Activated CD8-positive, alpha-beta memory T cell treated with anti-CD3 and anti-CD28 coated beads, Interleukin-2, amount 10 ng/mL, durations not matched to agents 7 days and 5 days (primary cell): Measurements from ENCODE around the gene DLG4. TPM values are rescaled to one million over a fixed set of nuclear protein-coding genes. Genes with fewer than 3 reads are reported as not detected.
A peak's percentile ranks its signal among the peaks of the same experiment; 100 is the strongest.
"Not testable (repeated sequence)": the region's sequence is repeated elsewhere in the genome, so short reads cannot be mapped to it uniquely, and the experiment has no call there.

Source experiments
- ATAC-seq: fragments of 150-1000 bp; cut with Tn5 transposase; one replicate; pipeline ENCODE4 v1.10.0; 2021; ENCODE audit warnings: moderate library complexity
- CTCF ChIA-PET: fragments of 350-600 bp; sonication (Branson Sonifier 250); formaldehyde crosslinking; loops from one replicate; lab custom pipeline; 2021; ENCODE audit warnings: antibody characterized with exemption; lab: Charles Lee
- DNase-seq: peaks from one replicate; pipeline ENCODE4 v3.0.0-alpha.2; 2020
- H3K27ac Mint-ChIP-seq: one replicate; pipeline ENCODE4 v1.8.0; 2021; ENCODE audit warnings: mild to moderate bottlenecking, mixed read lengths
- H3K27me3 Mint-ChIP-seq: one replicate; pipeline ENCODE4 v1.8.0; 2021; ENCODE audit warnings: mixed read lengths
- H3K36me3 Mint-ChIP-seq: one replicate; pipeline ENCODE4 v1.8.0; 2021; ENCODE audit warnings: mild to moderate bottlenecking, mixed read lengths
- H3K4me1 Mint-ChIP-seq: one replicate; pipeline ENCODE4 v1.8.0; 2021; ENCODE audit warnings: mixed read lengths
- H3K4me3 Mint-ChIP-seq: one replicate; pipeline ENCODE4 v1.8.0; 2021; ENCODE audit warnings: mild to moderate bottlenecking, moderate library complexity, mixed read lengths
- H3K9me3 Mint-ChIP-seq: one replicate; pipeline ENCODE4 v1.8.0; 2022; ENCODE audit warnings: low read depth, mixed read lengths
- total RNA-seq, 2 experiments: library from RNA; stranded (reverse); gene quantifications; one replicate each; pipeline ENCODE4 v1.2.3, GENCODE V29; 2021

Gene DLG4
- total RNA-seq, 2 experiments from 2014 or later = 4.9 to 5.3 TPM

DNA sequence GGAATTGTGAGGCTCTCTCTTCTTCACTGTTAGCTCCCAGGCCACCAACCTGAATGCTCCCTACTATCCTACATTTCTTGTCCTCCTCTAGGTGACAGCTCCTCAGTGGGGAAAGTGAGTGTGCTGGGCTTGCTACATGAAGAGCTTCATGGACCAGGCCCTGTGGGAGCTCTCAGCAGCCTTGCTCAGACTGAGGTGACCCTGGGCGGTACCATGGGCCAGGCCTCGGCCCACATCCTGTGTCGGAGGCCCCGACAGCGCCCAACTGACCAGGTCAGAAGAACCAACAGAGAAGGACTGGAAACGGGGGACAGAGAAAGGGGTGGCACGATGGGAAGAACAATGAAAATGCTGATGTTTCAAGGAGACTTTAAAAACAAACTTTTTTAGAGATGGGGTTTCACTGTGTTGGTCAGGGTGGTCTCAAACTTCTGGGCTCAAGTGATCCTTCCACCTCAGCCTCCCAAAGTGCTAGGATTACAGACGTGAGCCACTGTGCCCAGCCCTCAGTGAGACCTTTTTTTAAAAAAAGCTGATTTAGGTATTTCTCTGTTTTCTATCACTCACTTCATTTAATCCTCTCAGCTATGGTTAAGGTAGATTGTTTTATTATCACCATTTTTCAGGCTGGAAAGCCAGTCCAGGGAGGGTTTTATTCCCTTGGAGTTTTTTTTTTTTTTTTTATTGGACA lies 37.3 kb upstream of the DLG4 start:
- Mint-ChIP-seq H3K27ac (peak overlapping the region; percentile 47), H3K9me3 (no peaks in the 10 kb centered on the region), H3K36me3 (peaks cover 21% of the 10 kb centered on the region), H3K4me3 (no peak overlapping the region), H3K4me1 (peaks cover 23% of the 10 kb centered on the region), H3K27me3 (peaks cover 3% of the 10 kb centered on the region)
- no peak for DNase-seq
- CTCF ChIA-PET = interaction anchor here (1.4 kb wide), 1 partner anchor 8 kb away, joined by 4 read pairs; no protein-coding TSS in a partner anchor
- no peak for ATAC-seq

DNA sequence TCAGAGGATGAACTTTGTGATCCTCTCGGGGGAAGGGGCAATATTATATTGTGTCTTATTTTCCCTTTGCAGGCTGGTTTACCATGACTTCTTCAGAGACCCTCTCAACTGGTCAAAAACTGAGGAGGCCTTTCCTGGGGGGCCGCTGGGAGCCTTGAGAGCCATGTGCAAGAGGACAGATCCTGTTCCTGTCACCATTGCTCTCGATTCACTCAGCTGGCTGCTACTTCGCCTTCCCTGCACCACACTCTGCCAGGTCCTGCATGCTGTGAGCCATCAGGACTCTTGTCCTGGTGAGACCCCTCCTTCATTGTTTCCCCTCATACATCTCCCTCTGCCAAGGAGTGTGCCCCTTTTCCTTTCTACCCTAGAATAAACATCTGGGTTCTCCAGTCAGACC lies 34.9 kb upstream of the DLG4 start:
- Mint-ChIP-seq H3K27ac (no peak overlapping the region), H3K27me3 (no peaks in the 10 kb centered on the region), H3K4me3 (no peak overlapping the region), H3K4me1 (peaks cover 31% of the 10 kb centered on the region), H3K9me3 (no peaks in the 10 kb centered on the region), H3K36me3 (peaks cover 21% of the 10 kb centered on the region)
- DNase-seq (no peak), ATAC-seq (no peak)
- CTCF ChIA-PET = interaction anchor here (0.7 to 1.5 kb wide), 3 partner anchors 42 to 1817 kb away, joined by 3 to 5 read pairs (median 3); no protein-coding TSS in a partner anchor

DNA sequence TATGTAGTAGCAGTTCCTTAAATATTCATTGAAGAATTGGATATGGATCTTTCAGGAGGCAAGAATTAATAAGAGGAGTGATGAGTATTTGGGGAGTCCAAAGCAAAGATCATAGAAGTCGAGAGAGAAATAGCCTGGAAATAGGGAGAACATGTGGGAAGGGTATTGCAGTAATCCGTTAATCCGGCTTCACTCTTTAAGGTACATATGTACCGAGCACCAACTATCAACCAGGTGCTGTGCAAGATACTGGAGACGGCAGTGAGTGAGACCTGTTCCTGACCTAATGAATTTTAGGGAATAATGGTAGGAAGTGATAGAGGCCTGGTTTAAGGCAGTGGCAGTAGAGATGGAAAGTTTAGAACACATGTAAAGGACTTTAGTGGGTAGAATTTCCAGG lies 33.4 kb upstream of the DLG4 start:
- Mint-ChIP-seq H3K4me1 (peaks cover 41% of the 10 kb centered on the region), H3K9me3 (no peaks in the 10 kb centered on the region), H3K36me3 (peaks cover 21% of the 10 kb centered on the region), H3K27me3 (no peaks in the 10 kb centered on the region), H3K4me3 (peak overlapping the region; percentile 91), H3K27ac (peak overlapping the region; percentile 99)
- ATAC-seq (no peak), DNase-seq (no peak)
- CTCF ChIA-PET = no interaction called here

DNA sequence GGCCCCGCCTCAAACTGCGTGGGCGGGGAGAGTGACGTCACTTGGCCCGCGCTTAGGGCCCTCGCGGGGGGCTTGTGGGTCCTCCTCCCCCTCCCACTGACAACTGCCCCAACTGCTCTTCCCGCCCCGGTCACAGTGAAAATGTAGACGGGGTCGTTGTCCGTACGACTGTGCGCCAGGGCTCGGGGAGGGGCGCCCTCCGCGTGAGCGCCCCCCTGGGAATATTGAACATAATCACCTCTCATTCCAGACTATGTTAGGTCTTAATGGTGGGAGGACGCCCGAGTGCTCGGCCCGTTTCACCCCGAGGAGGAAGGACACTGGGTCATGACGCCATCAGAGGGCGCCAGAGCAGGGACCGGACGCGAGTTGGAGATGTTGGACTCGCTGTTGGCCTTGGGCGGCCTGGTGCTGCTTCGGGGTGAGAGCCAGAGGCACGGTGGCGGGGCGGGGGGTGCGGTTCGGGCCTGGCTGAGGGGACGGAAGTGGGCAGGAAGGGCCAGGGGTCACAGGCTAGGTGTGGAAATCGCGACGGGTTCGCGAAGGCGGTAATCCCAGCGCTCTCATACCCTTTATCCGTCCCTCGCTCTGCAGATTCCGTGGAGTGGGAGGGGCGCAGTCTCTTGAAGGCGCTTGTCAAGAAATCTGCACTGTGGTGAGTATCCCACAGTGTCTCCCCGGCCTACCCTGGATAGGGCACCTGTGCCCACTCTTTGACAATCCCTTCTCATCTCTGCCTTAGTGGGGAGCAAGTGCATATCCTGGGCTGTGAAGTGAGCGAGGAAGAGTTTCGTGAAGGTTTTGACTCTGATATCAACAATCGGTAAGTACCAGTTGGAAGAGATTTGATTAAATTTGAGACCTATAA lies 32.8 kb upstream of the DLG4 start, which contains the start of gene ELP5:
Gene ELP5, plus strand, starts transcription at position 40 of the 868 bp plus-strand sequence. Its CDS starts 336 bp downstream, at position 376.
- ATAC-seq (peak; percentile 73), DNase-seq (peak; percentile 96)
- H3K9me3 Mint-ChIP-seq = no peaks in the 10 kb centered on the region
- peak within 1 kb of the TSS; percentile 91 for H3K4me3 Mint-ChIP-seq
- H3K27me3 Mint-ChIP-seq = no peaks in the 10 kb centered on the region
- peak within 1 kb of the TSS; percentile 99 for H3K27ac Mint-ChIP-seq
- H3K36me3 Mint-ChIP-seq = peaks cover 21% of the 10 kb centered on the region
- H3K4me1 Mint-ChIP-seq = peaks cover 41% of the 10 kb centered on the region
- CTCF ChIA-PET = interaction anchor here (1.0 to 2.5 kb wide), 6 partner anchors 10 to 44 kb away, joined by 3 to 18 read pairs (median 5); partner anchors contain the start of genes ACADVL, DLG4, GABARAP and PHF23

DNA sequence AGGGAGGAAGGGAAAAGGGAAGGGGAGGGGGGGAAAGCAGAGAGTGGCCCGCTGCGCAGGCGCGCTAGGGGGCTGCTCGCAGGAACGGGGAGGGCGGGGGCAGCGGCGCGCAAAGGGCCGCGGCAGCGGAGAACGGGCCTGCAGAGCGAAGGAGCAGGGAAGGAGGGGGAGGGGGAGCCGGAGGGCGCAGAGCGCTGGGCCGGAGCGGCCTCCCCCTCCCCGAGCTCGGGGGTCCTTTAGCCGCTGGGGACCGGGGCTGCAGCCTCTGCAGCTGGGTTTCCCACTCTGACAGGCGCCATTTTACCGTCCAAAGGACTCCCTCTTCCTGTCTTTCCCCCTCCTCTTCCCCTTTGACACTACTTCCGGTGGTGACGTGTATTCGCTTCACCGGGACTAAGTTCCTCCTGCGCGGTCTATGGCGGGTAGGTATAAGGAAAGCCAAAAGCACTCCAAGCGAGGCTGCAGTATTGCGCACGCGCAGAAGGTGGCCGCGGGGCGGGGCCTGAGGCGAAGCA lies 32.1 kb upstream of the DLG4 start, which contains the start of gene CTDNEP1:
Gene CTDNEP1, minus strand, starts transcription at position 74 of the 515 bp plus-strand sequence. CDS start 438 bp downstream, outside the sequence.
- Mint-ChIP-seq H3K4me3 (peak within 1 kb of the TSS; percentile 91), H3K36me3 (peaks cover 21% of the 10 kb centered on the region), H3K4me1 (peaks cover 42% of the 10 kb centered on the region), H3K27me3 (no peaks in the 10 kb centered on the region), H3K9me3 (no peaks in the 10 kb centered on the region), H3K27ac (peak within 1 kb of the TSS; percentile 99)
- peak; percentile 92 for ATAC-seq
- CTCF ChIA-PET = interaction anchor here (0.5 to 2.5 kb wide), 8 partner anchors 10 to 867 kb away, joined by 3 to 18 read pairs (median 4); partner anchors contain the start of genes ACADVL, DLG4, GABARAP and PHF23
- peak; percentile 99 for DNase-seq

DNA sequence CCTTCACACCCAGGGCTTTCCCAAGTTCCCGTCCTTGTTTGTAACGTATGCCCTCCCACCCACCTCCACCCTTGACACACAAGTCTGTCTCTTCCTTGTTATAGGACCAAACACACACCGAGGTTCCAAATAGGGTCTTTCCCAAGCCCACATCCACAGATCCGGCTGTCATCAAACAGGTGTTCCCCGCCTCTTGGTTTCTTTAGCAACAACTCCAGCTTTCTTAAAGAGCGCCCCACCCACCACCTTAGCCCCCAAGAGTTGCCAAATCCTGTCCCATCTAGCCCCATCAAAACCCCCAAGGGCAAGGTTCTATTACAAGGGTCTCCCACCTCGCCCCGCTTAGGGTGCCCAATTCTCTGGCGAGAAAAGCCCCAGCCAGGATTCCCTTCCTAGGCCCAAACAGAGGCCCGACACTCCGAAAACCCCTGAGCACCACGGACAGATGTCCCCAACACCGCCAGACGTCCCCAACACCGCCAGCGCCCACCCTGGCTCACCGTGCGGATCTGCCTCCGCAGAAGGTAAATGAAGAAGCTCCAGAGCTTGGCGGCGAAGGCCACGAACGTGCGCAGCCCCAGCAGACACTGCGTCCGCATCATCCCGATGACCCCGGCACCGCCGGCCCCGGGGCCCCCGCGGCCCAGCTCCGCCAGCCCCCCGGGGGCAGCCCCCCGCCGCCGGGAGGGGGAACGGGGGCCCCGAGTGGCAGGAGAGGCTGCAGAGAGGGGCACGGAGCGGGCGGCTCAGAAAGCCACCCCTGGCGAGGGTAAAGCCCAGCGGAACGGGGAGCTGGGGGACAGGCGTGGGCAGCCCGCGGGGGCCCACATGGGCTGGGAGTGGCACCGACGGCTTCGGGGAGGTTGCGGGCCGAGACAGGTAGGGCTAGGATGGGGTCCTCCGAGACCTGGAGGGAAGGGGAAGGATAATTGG lies 31.3 kb upstream of the DLG4 start:
- CTCF ChIA-PET = interaction anchor here (0.5 to 2.5 kb wide), 8 partner anchors 9 to 868 kb away, joined by 3 to 18 read pairs (median 4); partner anchors contain the start of genes ACADVL, DLG4, GABARAP and PHF23
- Mint-ChIP-seq H3K36me3 (peaks cover 22% of the 10 kb centered on the region), H3K4me1 (peaks cover 46% of the 10 kb centered on the region), H3K9me3 (no peaks in the 10 kb centered on the region), H3K27ac (peak overlapping the region; percentile 99), H3K4me3 (peak overlapping the region; percentile 91), H3K27me3 (no peaks in the 10 kb centered on the region)
- peak; percentile 0 for ATAC-seq
- DNase-seq = no peak

DNA sequence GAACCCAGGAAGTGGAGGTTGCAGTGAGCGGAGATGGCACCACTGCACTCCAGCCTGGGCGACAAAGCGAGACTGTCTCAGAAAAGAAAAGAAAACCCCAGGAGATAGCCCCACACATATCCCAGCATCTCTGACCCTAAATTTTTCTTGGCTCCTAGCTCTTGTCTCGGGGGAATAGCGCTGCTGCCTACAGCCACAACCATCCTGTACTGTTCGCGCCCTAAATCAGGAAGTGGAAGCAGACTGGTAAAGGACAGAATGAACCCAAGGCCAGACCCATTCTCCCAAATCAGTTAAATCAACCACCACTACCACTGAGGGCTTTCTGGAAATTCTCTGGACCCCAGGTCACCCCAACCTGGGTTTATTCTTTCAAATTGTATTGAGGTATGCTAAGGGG lies 30.2 kb upstream of the DLG4 start:
- CTCF ChIA-PET = interaction anchor here (2.5 kb wide), 1 partner anchor 8 kb away, joined by 18 read pairs; the partner anchor contains the start of gene GABARAP
- no peaks in the 10 kb centered on the region for H3K9me3 Mint-ChIP-seq
- ATAC-seq (no peak), DNase-seq (no peak)
- H3K4me1 Mint-ChIP-seq = peaks cover 46% of the 10 kb centered on the region
- H3K27me3 Mint-ChIP-seq = no peaks in the 10 kb centered on the region
- peak overlapping the region; percentile 91 for H3K4me3 Mint-ChIP-seq
- H3K27ac Mint-ChIP-seq = peak overlapping the region; percentile 91
- H3K36me3 Mint-ChIP-seq = peaks cover 23% of the 10 kb centered on the region

DNA sequence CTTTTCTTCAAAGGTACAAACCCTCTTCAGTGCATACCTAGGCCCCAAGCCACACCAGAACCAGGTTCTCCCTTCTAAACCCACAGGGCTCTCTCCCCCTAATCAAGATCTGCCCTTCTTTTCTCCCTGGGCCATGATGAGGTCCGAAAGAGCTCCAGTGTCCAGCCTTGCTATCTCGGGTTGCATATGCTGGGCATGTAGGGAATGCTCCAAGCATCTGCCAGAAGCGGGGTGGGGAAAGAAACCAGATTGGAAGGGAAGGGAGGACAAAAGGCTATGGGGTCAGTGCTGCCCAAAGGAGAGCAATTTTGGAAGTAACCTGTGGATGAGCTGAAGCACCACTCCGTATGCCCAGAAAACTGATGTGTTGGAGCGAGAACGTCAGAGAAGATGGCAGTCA lies 29.6 kb upstream of the DLG4 start:
- DNase-seq (no peak), ATAC-seq (no peak)
- H3K27ac Mint-ChIP-seq = peak overlapping the region; percentile 50
- no peaks in the 10 kb centered on the region for H3K27me3 Mint-ChIP-seq
- peaks cover 46% of the 10 kb centered on the region for H3K4me1 Mint-ChIP-seq
- H3K9me3 Mint-ChIP-seq = no peaks in the 10 kb centered on the region
- CTCF ChIA-PET = no interaction called here
- H3K4me3 Mint-ChIP-seq = peak overlapping the region; percentile 91
- peaks cover 24% of the 10 kb centered on the region for H3K36me3 Mint-ChIP-seq

DNA sequence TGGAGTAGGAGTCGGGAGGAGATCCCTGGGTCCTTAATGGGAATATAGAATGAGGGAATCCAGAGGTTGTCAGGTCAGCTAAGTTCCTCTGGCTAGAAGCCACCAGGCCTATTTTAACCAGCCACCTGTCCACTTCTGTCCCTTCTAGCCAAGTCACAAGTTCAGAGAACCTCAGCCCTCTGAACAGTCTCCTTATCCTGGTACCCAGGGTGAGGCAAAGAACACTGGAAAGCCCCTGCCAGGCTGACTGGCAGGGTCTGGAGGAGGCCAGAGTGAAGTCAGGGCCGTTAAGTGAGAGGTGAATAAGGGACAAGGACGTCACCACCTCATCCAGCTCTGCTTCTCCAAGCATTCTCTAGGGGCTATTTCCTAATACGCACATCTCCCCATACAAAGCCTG lies 29.2 kb upstream of the DLG4 start:
- Mint-ChIP-seq H3K4me1 (peaks cover 41% of the 10 kb centered on the region), H3K27ac (no peak overlapping the region), H3K27me3 (no peaks in the 10 kb centered on the region), H3K9me3 (no peaks in the 10 kb centered on the region), H3K36me3 (peaks cover 23% of the 10 kb centered on the region), H3K4me3 (no peak overlapping the region)
- DNase-seq (no peak), ATAC-seq (no peak)
- CTCF ChIA-PET = no interaction called here

DNA sequence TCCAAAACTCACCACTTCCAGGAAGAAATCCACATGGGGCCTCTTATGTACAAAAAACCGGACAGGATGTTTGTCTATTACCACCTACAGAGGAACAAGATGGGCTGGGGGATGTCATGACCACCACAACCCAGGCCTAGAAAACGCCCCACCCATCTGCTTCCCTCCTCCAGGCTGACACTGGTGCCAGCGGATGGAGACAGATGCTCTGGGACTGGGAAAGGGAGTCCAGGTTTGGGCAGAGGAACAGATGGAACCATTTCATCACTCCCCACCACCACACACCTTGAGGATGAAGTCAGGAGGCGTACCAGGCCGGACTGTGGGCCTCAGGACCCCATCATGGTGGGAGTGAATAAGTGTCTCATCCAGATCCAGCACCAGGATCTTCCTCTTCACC lies 27.1 kb upstream of the DLG4 start:
- H3K36me3 Mint-ChIP-seq = peaks cover 18% of the 10 kb centered on the region
- CTCF ChIA-PET = no interaction called here
- no peak for ATAC-seq
- no peak overlapping the region for H3K27ac Mint-ChIP-seq
- peaks cover 40% of the 10 kb centered on the region for H3K4me1 Mint-ChIP-seq
- H3K27me3 Mint-ChIP-seq = no peaks in the 10 kb centered on the region
- no peaks in the 10 kb centered on the region for H3K9me3 Mint-ChIP-seq
- H3K4me3 Mint-ChIP-seq = no peak overlapping the region
- DNase-seq = no peak

DNA sequence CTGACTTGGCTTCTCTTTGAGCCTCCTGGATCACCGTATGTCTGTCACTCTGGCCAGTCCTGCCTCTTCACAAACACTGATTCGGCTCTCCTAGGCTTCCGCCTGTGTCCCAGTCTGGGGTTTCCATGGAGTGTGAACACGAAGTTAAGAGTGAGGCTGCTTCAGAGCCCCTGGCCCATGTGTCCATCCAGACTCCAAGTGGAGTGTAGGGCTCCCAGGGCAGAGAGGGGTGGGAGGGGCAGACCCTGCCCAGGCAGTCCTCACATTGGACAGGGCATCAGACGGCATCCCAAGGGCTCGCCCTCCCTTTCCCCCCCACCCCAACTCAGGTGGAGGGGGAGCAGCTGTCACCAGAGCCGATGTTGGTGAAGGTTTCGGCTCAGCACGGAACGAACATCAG lies 24.2 kb upstream of the DLG4 start:
- H3K27ac Mint-ChIP-seq = peak overlapping the region; percentile 71
- H3K36me3 Mint-ChIP-seq = peaks cover 31% of the 10 kb centered on the region

DNA sequence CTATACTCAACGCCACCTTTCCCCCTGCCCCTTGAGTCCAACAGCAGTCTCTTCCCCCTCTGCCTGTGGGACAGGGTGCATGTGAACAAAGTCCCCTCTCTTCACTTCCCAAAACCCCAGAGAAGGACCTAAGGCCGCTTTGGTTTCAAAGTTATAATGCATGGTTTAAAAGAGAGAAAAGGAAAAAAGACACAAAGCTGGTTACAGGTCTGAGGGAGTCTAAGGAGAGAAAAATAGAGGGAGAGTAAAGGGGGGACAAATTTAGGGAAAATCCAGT lies 23.8 kb upstream of the DLG4 start:
- H3K27ac Mint-ChIP-seq = peak overlapping the region; percentile 78
- peak overlapping the region; percentile 86 for H3K4me3 Mint-ChIP-seq
- CTCF ChIA-PET = interaction anchor here (1.2 to 4.1 kb wide), 7 partner anchors 8 to 202 kb away, joined by 3 to 18 read pairs (median 5); partner anchors contain the start of genes ACADVL, CTDNEP1, DLG4 and ELP5
- no peaks in the 10 kb centered on the region for H3K27me3 Mint-ChIP-seq
- DNase-seq = no peak
- H3K4me1 Mint-ChIP-seq = peaks cover 38% of the 10 kb centered on the region
- no peak for ATAC-seq
- peaks cover 31% of the 10 kb centered on the region for H3K36me3 Mint-ChIP-seq
- no peaks in the 10 kb centered on the region for H3K9me3 Mint-ChIP-seq

More for the DNA sequence above, 24.2 kb upstream of the DLG4 start:
- peaks cover 42% of the 10 kb centered on the region for H3K4me1 Mint-ChIP-seq
- H3K9me3 Mint-ChIP-seq, ATAC-seq, H3K4me3 Mint-ChIP-seq, H3K27me3 Mint-ChIP-seq: not testable (repeated sequence)
- CTCF ChIA-PET = interaction anchor here (2.0 to 4.1 kb wide), 2 partner anchors 24 to 53 kb away, joined by 5 to 13 read pairs; partner anchors contain the start of genes ACADVL and DLG4
- DNase-seq = peak; percentile 40
